Mesenchymal stem cell (in vitro differentiated cells and primary cell): Measurements from ENCODE around the gene OGFR.
A peak's percentile ranks its signal among the peaks of the same experiment; 100 is the strongest.

Experiments used
- DNase-seq: peaks from one replicate; pipeline ENCODE4 v3.0.0-alpha.2; 2013
- H2AFZ ChIP-seq: one replicate; pipeline ENCODE4 v1.6.1; 2013; ENCODE audit warnings: low read depth, mild to moderate bottlenecking, control low read depth, inconsistent platforms, low read length, moderate library complexity
- H2AK5ac ChIP-seq: 2 replicates; pipeline ENCODE4 v1.6.1; 2013; ENCODE audit warnings: low read length, moderate library complexity, mild to moderate bottlenecking, inconsistent platforms; ENCODE audit not compliant: severe bottlenecking
- H2BK120ac ChIP-seq: one replicate; pipeline ENCODE4 v1.6.1; 2013; ENCODE audit warnings: low read depth, mild to moderate bottlenecking, inconsistent platforms, low read length, moderate library complexity
- H2BK12ac ChIP-seq, 2 experiments: one replicate each; pipeline ENCODE4 v1.6.1; 2013; ENCODE audit warnings: inconsistent platforms in 2 of 2, low read length in 2 of 2, mild to moderate bottlenecking in 2 of 2, moderate library complexity in 2 of 2, control low read depth in 1 of 2
- H2BK15ac ChIP-seq: one replicate; pipeline ENCODE4 v1.6.1; 2013; ENCODE audit warnings: mild to moderate bottlenecking, low read depth, inconsistent platforms; ENCODE audit not compliant: poor library complexity, severe bottlenecking
- H2BK5ac ChIP-seq: 2 replicates; pipeline ENCODE4 v1.6.1; 2013; ENCODE audit warnings: low read depth, mild to moderate bottlenecking, low read length, control low read depth, inconsistent platforms; ENCODE audit not compliant: poor library complexity, severe bottlenecking
- H3K14ac ChIP-seq, 2 experiments: one replicate each; pipeline ENCODE4 v1.6.1; 2013; ENCODE audit warnings: inconsistent platforms in 2 of 2, low read length in 2 of 2, control low read depth in 1 of 2, mild to moderate bottlenecking in 1 of 2, moderate library complexity in 1 of 2
- H3K18ac ChIP-seq, 2 experiments: one replicate each; pipeline ENCODE4 v1.6.1; 2013; ENCODE audit warnings: inconsistent platforms in 2 of 2, low read length in 2 of 2, control low read depth in 1 of 2, low read depth in 1 of 2, mild to moderate bottlenecking in 1 of 2
- H3K23ac ChIP-seq, 2 experiments: one replicate each; pipeline ENCODE4 v1.6.1; 2013; ENCODE audit warnings: inconsistent platforms in 2 of 2, low read length in 2 of 2, mild to moderate bottlenecking in 2 of 2, moderate library complexity in 2 of 2, control low read depth in 1 of 2
- H3K27ac ChIP-seq: 2 replicates; pipeline ENCODE4 v1.5.1; 2013; ENCODE audit warnings: mild to moderate bottlenecking, moderate library complexity, low read length, control low read depth, inconsistent platforms; ENCODE audit not compliant: poor library complexity, severe bottlenecking
- H3K27me3 ChIP-seq, 2 experiments: 2 replicates each; pipeline versions ENCODE4 v1.6.1 to v1.7.0; 2013; ENCODE audit warnings: low read length in 2 of 2, mild to moderate bottlenecking in 2 of 2, moderate library complexity in 2 of 2, control low read depth in 1 of 2, inconsistent platforms in 1 of 2; ENCODE audit not compliant: control insufficient read depth in 1 of 2, insufficient read depth in 1 of 2
- H3K36me3 ChIP-seq, 2 experiments: 2 replicates each; pipeline versions ENCODE4 v1.6.1 to v1.7.0; 2013; ENCODE audit warnings: low read length in 2 of 2, control low read depth in 1 of 2, inconsistent platforms in 1 of 2, low read depth in 1 of 2, mild to moderate bottlenecking in 1 of 2; ENCODE audit not compliant: insufficient read depth in 2 of 2, control insufficient read depth in 1 of 2
- H3K4ac ChIP-seq, 2 experiments: one replicate each; pipeline ENCODE4 v1.6.1; 2013; ENCODE audit warnings: inconsistent platforms in 2 of 2, low read length in 2 of 2, mild to moderate bottlenecking in 2 of 2, moderate library complexity in 2 of 2, control low read depth in 1 of 2, low read depth in 1 of 2
- H3K4me1 ChIP-seq: 2 replicates; pipeline ENCODE4 v1.6.1; 2013; ENCODE audit warnings: low read depth, low read length, control low read depth; ENCODE audit not compliant: control insufficient read depth, insufficient read depth
- H3K4me2 ChIP-seq: 2 replicates; pipeline ENCODE4 v1.6.1; 2013; ENCODE audit warnings: low read length, mild to moderate bottlenecking, inconsistent platforms; ENCODE audit not compliant: poor library complexity, severe bottlenecking
- H3K4me3 ChIP-seq, 2 experiments: 2 replicates each; pipeline versions ENCODE4 v1.5.1 to v1.7.0; 2013; ENCODE audit warnings: low read length in 2 of 2, mild to moderate bottlenecking in 2 of 2, control low read depth in 1 of 2, low read depth in 1 of 2; ENCODE audit not compliant: insufficient read depth in 1 of 2
- H3K79me1 ChIP-seq: replicated peaks from 2 replicates; pipeline ENCODE4 v1.6.1; 2013; ENCODE audit warnings: mild to moderate bottlenecking, control low read depth, low read length, inconsistent platforms; ENCODE audit not compliant: poor library complexity, severe bottlenecking
- H3K9ac ChIP-seq: 2 replicates; pipeline ENCODE4 v1.7.0; 2013; ENCODE audit warnings: mild to moderate bottlenecking, low read length, moderate library complexity
- H3K9me3 ChIP-seq: 2 replicates; pipeline ENCODE4 v1.7.0; 2013; ENCODE audit warnings: mild to moderate bottlenecking, low read length; ENCODE audit not compliant: control insufficient read depth
- H4K8ac ChIP-seq: one replicate; pipeline ENCODE4 v1.6.1; 2013; ENCODE audit warnings: inconsistent platforms, mild to moderate bottlenecking, low read length, moderate library complexity
- H4K91ac ChIP-seq: one replicate; pipeline ENCODE4 v1.6.1; 2013; ENCODE audit warnings: mild to moderate bottlenecking, low read length, inconsistent platforms
- WGBS: methylation state at CpG from one replicate; pipeline ENCODE4 v1.1.7; 2013; ENCODE audit warnings: mixed read lengths; 5-methylcytosine and 5-hydroxymethylcytosine counted together

Gene OGFR

GRCh38 chr20:62838128-62838891 is 33.7 kb downstream of the OGFR start:
- H2AK5ac ChIP-seq: no peak overlapping the region
- 93% methylated on average over 27 of the region's 27 CpGs for WGBS

GRCh38 chr20:62839261-62839660 is 34.6 kb downstream of the OGFR start:
- Histone ChIP-seq H4K8ac (no peak overlapping the region), H2AK5ac (no peak overlapping the region), H2AFZ (no peak overlapping the region), H3K27me3 (peaks cover 7 to 35% of the 10 kb centered on the region in 2 experiments), H4K91ac (no peak overlapping the region), H2BK12ac (no peak overlapping the region), H3K23ac (no peak overlapping the region), H3K9ac (no peak overlapping the region), H3K4ac (no peak overlapping the region), H2BK15ac (no peak overlapping the region), H3K4me2 (no peak overlapping the region), H2BK120ac (no peak overlapping the region), H3K79me1 (no peaks in the 10 kb centered on the region), H3K4me3 (no peak overlapping the region), H3K14ac (no peak overlapping the region), H3K4me1 (peaks cover 8% of the 10 kb centered on the region), H3K18ac (no peak overlapping the region), H3K9me3 (no peaks in the 10 kb centered on the region), H2BK5ac (no peak overlapping the region), H3K36me3 (no peaks in the 10 kb centered on the region), H3K27ac (no peak overlapping the region)
- no peak for DNase-seq
- 94% methylated on average over 8 of the region's 8 CpGs for WGBS

More at GRCh38 chr20:62838128-62838891, 33.7 kb downstream of the OGFR start:
- no peak overlapping the region for H3K9ac ChIP-seq
- H2BK5ac ChIP-seq: no peak overlapping the region
- H2BK120ac ChIP-seq: no peak overlapping the region
- H3K14ac ChIP-seq: peak overlapping the region in 1 of 2 experiments; percentile 45
- no peak overlapping the region for H4K91ac ChIP-seq
- H4K8ac ChIP-seq: no peak overlapping the region
- DNase-seq: no peak
- no peak overlapping the region for H3K4me2 ChIP-seq
- H3K79me1 ChIP-seq: no peaks in the 10 kb centered on the region
- H3K23ac ChIP-seq: no peak overlapping the region
- peaks cover 7 to 37% of the 10 kb centered on the region in 2 experiments for H3K27me3 ChIP-seq
- no peak overlapping the region for H3K4me3 ChIP-seq
- H2AFZ ChIP-seq: no peak overlapping the region
- H2BK15ac ChIP-seq: no peak overlapping the region
- no peak overlapping the region for H3K27ac ChIP-seq
- no peak overlapping the region for H2BK12ac ChIP-seq
- H3K4ac ChIP-seq: no peak overlapping the region
- H3K4me1 ChIP-seq: peaks cover 8% of the 10 kb centered on the region
- H3K36me3 ChIP-seq: no peaks in the 10 kb centered on the region
- H3K9me3 ChIP-seq: no peaks in the 10 kb centered on the region
- no peak overlapping the region for H3K18ac ChIP-seq

GRCh38 chr20:62839816-62840215 is 35.2 kb downstream of the OGFR start:
- DNase-seq: no peak
- H4K91ac ChIP-seq: no peak overlapping the region
- H2BK15ac ChIP-seq: peak overlapping the region; percentile 4
- H2BK5ac ChIP-seq: no peak overlapping the region
- no peak overlapping the region for H3K4ac ChIP-seq
- no peak overlapping the region for H2AFZ ChIP-seq
- no peak overlapping the region for H3K4me3 ChIP-seq
- no peaks in the 10 kb centered on the region for H3K79me1 ChIP-seq
- H3K14ac ChIP-seq: no peak overlapping the region
- H4K8ac ChIP-seq: no peak overlapping the region
- no peaks in the 10 kb centered on the region for H3K9me3 ChIP-seq
- no peak overlapping the region for H3K9ac ChIP-seq
- peaks cover 8% of the 10 kb centered on the region for H3K4me1 ChIP-seq
- H3K27ac ChIP-seq: no peak overlapping the region
- WGBS: 97% methylated on average over 11 of the region's 11 CpGs
- no peak overlapping the region for H3K4me2 ChIP-seq
- no peak overlapping the region for H2AK5ac ChIP-seq
- H2BK12ac ChIP-seq: no peak overlapping the region
- no peak overlapping the region for H2BK120ac ChIP-seq
- H3K23ac ChIP-seq: no peak overlapping the region
- H3K36me3 ChIP-seq: no peaks in the 10 kb centered on the region
- H3K27me3 ChIP-seq: peaks cover 7 to 32% of the 10 kb centered on the region in 2 experiments
- H3K18ac ChIP-seq: no peak overlapping the region

- 92% methylated on average over 40 of the region's 45 CpGs for WGBS
- Histone ChIP-seq H3K14ac (no peak overlapping the region), H3K9me3 (no peaks in the 10 kb centered on the region), H2BK5ac (no peak overlapping the region), H3K18ac (no peak overlapping the region), H3K27ac (no peak overlapping the region), H2AFZ (no peak overlapping the region), H4K8ac (no peak overlapping the region), H3K23ac (peak overlapping the region in 1 of 2 experiments; percentile 49), H2AK5ac (no peak overlapping the region), H3K4me3 (no peak overlapping the region), H2BK15ac (peak overlapping the region; percentile 4), H3K79me1 (no peaks in the 10 kb centered on the region), H4K91ac (no peak overlapping the region), H2BK12ac (no peak overlapping the region), H3K27me3 (peaks cover 7 to 27% of the 10 kb centered on the region in 2 experiments), H3K4me1 (peaks cover 8% of the 10 kb centered on the region), H3K4me2 (no peak overlapping the region), H3K4ac (no peak overlapping the region), H3K36me3 (peaks cover under 1 to 2% of the 10 kb centered on the region in 2 experiments), H2BK120ac (no peak overlapping the region), H3K9ac (no peak overlapping the region)
- DNase-seq: no peak
These were observed 35.9 kb downstream of the OGFR start for GRCh38 chr20:62840244-62841197.
